Measurements from ENCODE around the gene ZNF385C.

- no peak for TF ChIP-seq ZNF337 (CRISPR knock-in tag; IDR thresholded peaks at IDR 0.05; ENCODE audit: borderline replicate concordance, low read depth)
- no peak for TF ChIP-seq SMAD1 (CRISPR knock-in tag; IDR thresholded peaks at IDR 0.05; ENCODE audit: borderline replicate concordance, low read depth)
- no peak for TF ChIP-seq SOX13 (IDR thresholded peaks at IDR 0.05)
- no peak for TF ChIP-seq SOX13 (CRISPR knock-in tag; conservative IDR thresholded peaks at IDR 0.05 in 1 of 2, IDR thresholded peaks at IDR 0.05 in 1 of 2)
- TF ChIP-seq SP4 (CRISPR knock-in tag; IDR thresholded peaks at IDR 0.05): no peak
- TF ChIP-seq HNRNPUL1 (IDR thresholded peaks at IDR 0.05; ENCODE audit: low read depth, low read length): no peak
- no peak for TF ChIP-seq SMAD3 (CRISPR knock-in tag; IDR thresholded peaks at IDR 0.05)
- no peak for TF ChIP-seq SIN3A (IDR thresholded peaks at IDR 0.05; ENCODE audit: borderline replicate concordance, low read depth, low read length)
- no peak for TF ChIP-seq SSRP1 (CRISPR knock-in tag; IDR thresholded peaks at IDR 0.05)
- TF ChIP-seq DPF2 (CRISPR knock-in tag; IDR thresholded peaks at IDR 0.05; ENCODE audit: borderline replicate concordance, low read depth): no peak
- no peak for TF ChIP-seq TAF1 (CRISPR knock-in tag; IDR thresholded peaks at IDR 0.05)
- no peak for TF ChIP-seq PITX1 (CRISPR knock-in tag; IDR thresholded peaks at IDR 0.05)
- TF ChIP-seq MIER3 (CRISPR knock-in tag; IDR thresholded peaks at IDR 0.05; ENCODE audit: borderline replicate concordance): no peak
- TF ChIP-seq YY1 (IDR thresholded peaks at IDR 0.05; ENCODE audit: insufficient read depth, insufficient replicate concordance, low read depth, low read length): no peak
Observed at GRCh38 chr17:42039794-42040763, 58.2 kb downstream of the ZNF385C start.
